Trophoblast cell (in vitro differentiated cells and primary cell): ENCODE measurements around the gene SIRT6. TPM values are rescaled to one million over a fixed set of nuclear protein-coding genes. Genes with fewer than 3 reads are reported as not detected.
"Not testable (repeated sequence)": the region's sequence is repeated elsewhere in the genome, so short reads cannot be mapped to it uniquely, and the experiment has no call there.

Experiments used
- DNase-seq, 2 donors: peaks; one replicate each; pipeline ENCODE4 v3.0.0-alpha.2; 2016
- H2AFZ ChIP-seq: 2 replicates; pipeline ENCODE4 v1.6.1; 2013; ENCODE audit warnings: low read length, moderate library complexity, mild to moderate bottlenecking; ENCODE audit not compliant: insufficient read depth, poor library complexity
- H2AK5ac ChIP-seq: 2 replicates; pipeline ENCODE4 v1.6.1; 2013; ENCODE audit warnings: mild to moderate bottlenecking, low read length
- H2BK120ac ChIP-seq: 2 replicates; pipeline ENCODE4 v1.6.1; 2013; ENCODE audit warnings: low read length, mild to moderate bottlenecking, moderate library complexity; ENCODE audit not compliant: insufficient read depth, poor library complexity
- H2BK12ac ChIP-seq: 2 replicates; pipeline ENCODE4 v1.6.1; 2013; ENCODE audit warnings: mild to moderate bottlenecking, low read length, moderate library complexity
- H2BK5ac ChIP-seq: 2 replicates; pipeline ENCODE4 v1.6.1; 2013; ENCODE audit warnings: low read length, low read depth, moderate library complexity, mild to moderate bottlenecking; ENCODE audit not compliant: poor library complexity
- H3K14ac ChIP-seq: 2 replicates; pipeline ENCODE4 v1.6.1; 2013; ENCODE audit warnings: mild to moderate bottlenecking, low read length
- H3K18ac ChIP-seq: 2 replicates; pipeline ENCODE4 v1.6.1; 2013; ENCODE audit warnings: mild to moderate bottlenecking, low read length
- H3K23ac ChIP-seq: 2 replicates; pipeline ENCODE4 v1.6.1; 2013; ENCODE audit warnings: low read length
- H3K27ac ChIP-seq: 2 replicates; pipeline ENCODE4 v1.5.1; 2013; ENCODE audit warnings: low read depth, mild to moderate bottlenecking, inconsistent platforms, low read length, moderate library complexity
- H3K27me3 ChIP-seq: 2 replicates; pipeline ENCODE4 v1.6.1; 2013; ENCODE audit warnings: inconsistent platforms, mild to moderate bottlenecking, low read length, moderate library complexity; ENCODE audit not compliant: insufficient read depth
- H3K36me3 ChIP-seq, 2 experiments: 1 replicate in 1 of 2; 2 replicates in 1 of 2; pipeline ENCODE4 v1.6.1; 2013; ENCODE audit warnings: low read length in 2 of 2, mild to moderate bottlenecking in 2 of 2, moderate library complexity in 1 of 2; ENCODE audit not compliant: insufficient read depth in 2 of 2, control insufficient read depth in 1 of 2
- H3K4ac ChIP-seq: 2 replicates; pipeline ENCODE4 v1.6.1; 2013; ENCODE audit warnings: low read depth, mild to moderate bottlenecking, low read length, moderate library complexity
- H3K4me1 ChIP-seq, 2 experiments: 1 replicate in 1 of 2; 2 replicates in 1 of 2; pipeline ENCODE4 v1.6.1; 2013; ENCODE audit warnings: low read length in 2 of 2, mild to moderate bottlenecking in 2 of 2, moderate library complexity in 1 of 2; ENCODE audit not compliant: insufficient read depth in 2 of 2, control insufficient read depth in 1 of 2
- H3K4me2 ChIP-seq: 2 replicates; pipeline ENCODE4 v1.6.1; 2013; ENCODE audit warnings: inconsistent platforms, mild to moderate bottlenecking, low read length, moderate library complexity
- H3K4me3 ChIP-seq: 2 replicates; pipeline ENCODE4 v1.5.1; 2013; ENCODE audit warnings: mild to moderate bottlenecking, low read depth, low read length, inconsistent platforms
- H3K79me1 ChIP-seq: one replicate; pipeline ENCODE4 v1.6.1; 2013; ENCODE audit warnings: low read length
- H3K79me2 ChIP-seq: 2 replicates; pipeline ENCODE4 v1.6.1; 2013; ENCODE audit warnings: low read length, mild to moderate bottlenecking; ENCODE audit not compliant: control insufficient read depth, insufficient read depth, poor library complexity
- H3K9ac ChIP-seq: 2 replicates; pipeline ENCODE4 v1.6.1; 2013; ENCODE audit warnings: mild to moderate bottlenecking, low read length
- H3K9me3 ChIP-seq: 2 replicates; pipeline ENCODE4 v1.6.1; 2013; ENCODE audit warnings: low read depth, mild to moderate bottlenecking, control low read depth, inconsistent platforms, low read length; ENCODE audit not compliant: insufficient read depth
- H4K12ac ChIP-seq: 2 replicates; pipeline ENCODE4 v1.6.1; 2013; ENCODE audit warnings: low read depth, mild to moderate bottlenecking, low read length, moderate library complexity
- H4K8ac ChIP-seq: 2 replicates; pipeline ENCODE4 v1.6.1; 2013; ENCODE audit warnings: low read depth, mild to moderate bottlenecking, low read length, moderate library complexity
- H4K91ac ChIP-seq: one replicate; pipeline ENCODE4 v1.6.1; 2013; ENCODE audit warnings: low read depth, mild to moderate bottlenecking, low read length, moderate library complexity
- WGBS: extraction: QIAGEN DNeasy Blood & Tissue Kit; methylation state at CpG from one replicate; pipeline ENCODE4 v1.1.7; 2013; ENCODE audit warnings: missing lambda C conversion rate; ENCODE audit not compliant: insufficient read length, insufficient coverage; ENCODE audit errors: extremely low coverage; 5-methylcytosine and 5-hydroxymethylcytosine counted together
- polyA plus RNA-seq: library from polyadenylated mRNA; stranded (reverse); fragments of 200-250 nt; gene quantifications from 2 replicates; pipeline ENCODE4 v1.2.3, GENCODE V29; 2013

Gene SIRT6
- polyA plus RNA-seq = 16.3 and 18.5 TPM in 2 replicates

GRCh38 chr19:4182084-4182810 lies at the start of gene SIRT6, which contains the start of gene ANKRD24:
SIRT6 (minus strand) TSS chr19:4182563; CDS start chr19:4182539, 24 bp downstream.
ANKRD24 (plus strand) TSS chr19:4182689; CDS start chr19:4186426, 3,737 bp downstream.
- Histone ChIP-seq H3K23ac (peak within 1 kb of the TSS; percentile 22), H2AFZ (peak within 1 kb of the TSS; percentile 81)

GRCh38 chr19:4232139-4232538 lies 49.8 kb upstream of the SIRT6 start:
- not testable (repeated sequence) for H3K79me1 ChIP-seq, H3K14ac ChIP-seq, H3K9me3 ChIP-seq, H3K4me1 ChIP-seq, H4K91ac ChIP-seq, H3K36me3 ChIP-seq, H4K12ac ChIP-seq, H3K27ac ChIP-seq, H3K9ac ChIP-seq, H3K4me3 ChIP-seq, H2BK120ac ChIP-seq, H2BK12ac ChIP-seq, DNase-seq, H4K8ac ChIP-seq, H3K79me2 ChIP-seq, H2AFZ ChIP-seq, H3K23ac ChIP-seq, H2BK5ac ChIP-seq, H3K18ac ChIP-seq, H3K27me3 ChIP-seq, H3K4ac ChIP-seq, H3K4me2 ChIP-seq, H2AK5ac ChIP-seq
- no CpG with 5 or more reads among the region's 5 CpGs for WGBS

More at GRCh38 chr19:4182084-4182810, at the start of gene SIRT6, which contains the start of gene ANKRD24:
- peak within 1 kb of the TSS; percentile 95 for H2AK5ac ChIP-seq
- H3K27ac ChIP-seq = peak within 1 kb of the TSS; percentile 65
- peak within 1 kb of the TSS; percentile 99 for H3K4me3 ChIP-seq
- H3K14ac ChIP-seq = peak within 1 kb of the TSS; percentile 91
- no peak within 1 kb of the TSS for H2BK12ac ChIP-seq
- H3K27me3 ChIP-seq = no peaks in the 10 kb centered on the region
- H4K91ac ChIP-seq = peak within 1 kb of the TSS; percentile 76
- peaks cover 17 to 19% of the 10 kb centered on the region in 2 experiments for H3K36me3 ChIP-seq
- no CpG with 5 or more reads among the region's 58 CpGs for WGBS
- peak within 1 kb of the TSS; percentile 67 for H2BK120ac ChIP-seq
- peak within 1 kb of the TSS; percentile 64 for H3K4ac ChIP-seq
- H2BK5ac ChIP-seq = peak within 1 kb of the TSS; percentile 76
- peaks cover 7% of the 10 kb centered on the region for H3K79me1 ChIP-seq
- DNase-seq = peak; percentile 97 to 99
- peaks cover 2% of the 10 kb centered on the region for H3K9me3 ChIP-seq
- H3K4me2 ChIP-seq = peak within 1 kb of the TSS; percentile 99
- H3K79me2 ChIP-seq = peaks cover 5% of the 10 kb centered on the region
- peaks cover 0 to 6% of the 10 kb centered on the region in 2 experiments for H3K4me1 ChIP-seq
- H3K18ac ChIP-seq = peak within 1 kb of the TSS; percentile 81
- H4K12ac ChIP-seq = peak within 1 kb of the TSS; percentile 65
- peak within 1 kb of the TSS; percentile 99 for H3K9ac ChIP-seq
- peak within 1 kb of the TSS; percentile 91 for H4K8ac ChIP-seq

GRCh38 chr19:4231521-4231920 lies 49.2 kb upstream of the SIRT6 start:
- not testable (repeated sequence) for H2BK12ac ChIP-seq, H3K79me2 ChIP-seq, H3K4me2 ChIP-seq, H3K18ac ChIP-seq, H2AK5ac ChIP-seq, H3K4me3 ChIP-seq, H3K4me1 ChIP-seq, H4K12ac ChIP-seq, H3K9me3 ChIP-seq, DNase-seq, H3K14ac ChIP-seq, H3K27me3 ChIP-seq, H3K23ac ChIP-seq, H3K36me3 ChIP-seq, H3K4ac ChIP-seq, H3K79me1 ChIP-seq, H3K27ac ChIP-seq, H2AFZ ChIP-seq, H2BK5ac ChIP-seq, H4K91ac ChIP-seq, H3K9ac ChIP-seq, H2BK120ac ChIP-seq, H4K8ac ChIP-seq
- no CpG with 5 or more reads among the region's 6 CpGs for WGBS

- not testable (repeated sequence) for H4K8ac ChIP-seq, H3K9ac ChIP-seq, H2BK12ac ChIP-seq, H3K18ac ChIP-seq, H3K14ac ChIP-seq, H2AFZ ChIP-seq, H4K91ac ChIP-seq, H3K4me2 ChIP-seq, H3K27ac ChIP-seq, H2BK120ac ChIP-seq, H3K79me1 ChIP-seq, H2BK5ac ChIP-seq, H3K9me3 ChIP-seq, H3K79me2 ChIP-seq, H3K27me3 ChIP-seq, H3K4me3 ChIP-seq, H3K23ac ChIP-seq, H3K4me1 ChIP-seq, H4K12ac ChIP-seq, H3K4ac ChIP-seq, H3K36me3 ChIP-seq, H2AK5ac ChIP-seq
- DNase-seq = peak in 1 of 2 donors; percentile 33
- WGBS = no CpG with 5 or more reads among the region's 6 CpGs
These were observed 47.9 kb upstream of the SIRT6 start for GRCh38 chr19:4230237-4230636.
